22Rv1 (cell line): Measurements from ENCODE around the gene TMEM247.
"Not testable (repeated sequence)": the region's sequence is repeated elsewhere in the genome, so short reads cannot be mapped to it uniquely, and the experiment has no call there.

ENCODE experiments used
- H3K27ac ChIP-seq: fragments of 450-650 bp; 2 replicates; pipeline ENCODE4 v1.5.1; 2017
- CTCF ChIP-seq: fragments of 450-650 bp; IDR thresholded peaks from 2 replicates; pipeline ENCODE4 v1.5.1; 2017; ENCODE audit warnings: mild to moderate bottlenecking
- ZFX ChIP-seq: fragments of 450-650 bp; IDR thresholded peaks from 2 replicates; pipeline ENCODE4 v1.6.1; 2017; ENCODE audit warnings: antibody characterized with exemption, borderline replicate concordance

The TMEM247 gene

DNA sequence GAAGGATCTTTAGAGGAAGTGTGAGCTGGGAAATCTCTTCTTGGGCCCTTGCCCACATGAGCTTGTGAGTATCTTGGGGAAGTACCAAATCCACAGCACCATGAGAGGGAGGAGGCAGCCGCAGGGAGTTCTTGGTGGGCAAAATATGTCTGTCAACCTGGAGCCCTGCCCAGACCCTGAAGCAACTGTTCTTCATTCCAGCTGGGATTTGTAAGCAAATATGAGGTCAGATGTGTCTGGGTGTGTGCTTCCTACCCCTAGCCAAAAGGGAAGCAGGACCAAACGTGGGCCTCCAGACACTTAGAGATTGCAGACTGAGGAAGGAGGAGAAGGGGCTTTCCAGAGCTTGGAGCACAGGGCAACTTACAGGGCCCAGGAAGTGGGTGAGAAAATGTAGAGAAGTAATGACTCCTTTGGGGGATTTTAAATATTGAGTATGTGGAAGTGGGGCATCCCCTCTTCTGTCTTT lies 41.9 kb downstream of the TMEM247 start:
- no peak for TF ChIP-seq CTCF
- no peak for TF ChIP-seq ZFX
- H3K27ac ChIP-seq, result no peak overlapping the region

DNA sequence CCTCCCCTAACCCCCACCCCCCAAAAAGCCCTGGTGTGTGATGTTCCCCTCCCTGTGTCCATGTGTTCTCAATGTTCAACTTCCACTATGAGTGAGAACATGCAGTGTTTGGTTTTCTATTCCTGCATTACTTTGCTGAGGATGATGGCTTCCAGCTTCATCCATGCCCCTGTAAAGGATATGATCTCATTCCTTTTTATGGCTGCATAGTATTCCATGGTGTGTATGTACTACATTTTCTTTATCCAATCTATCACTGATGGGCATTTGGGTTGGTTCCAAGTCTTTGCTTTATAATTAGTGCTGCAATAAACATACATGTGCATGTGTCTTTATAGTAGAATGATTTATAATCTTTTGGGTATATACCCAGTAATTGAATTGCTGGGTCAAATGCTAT lies 43.0 kb downstream of the TMEM247 start:
- not testable (repeated sequence) for H3K27ac ChIP-seq

DNA sequence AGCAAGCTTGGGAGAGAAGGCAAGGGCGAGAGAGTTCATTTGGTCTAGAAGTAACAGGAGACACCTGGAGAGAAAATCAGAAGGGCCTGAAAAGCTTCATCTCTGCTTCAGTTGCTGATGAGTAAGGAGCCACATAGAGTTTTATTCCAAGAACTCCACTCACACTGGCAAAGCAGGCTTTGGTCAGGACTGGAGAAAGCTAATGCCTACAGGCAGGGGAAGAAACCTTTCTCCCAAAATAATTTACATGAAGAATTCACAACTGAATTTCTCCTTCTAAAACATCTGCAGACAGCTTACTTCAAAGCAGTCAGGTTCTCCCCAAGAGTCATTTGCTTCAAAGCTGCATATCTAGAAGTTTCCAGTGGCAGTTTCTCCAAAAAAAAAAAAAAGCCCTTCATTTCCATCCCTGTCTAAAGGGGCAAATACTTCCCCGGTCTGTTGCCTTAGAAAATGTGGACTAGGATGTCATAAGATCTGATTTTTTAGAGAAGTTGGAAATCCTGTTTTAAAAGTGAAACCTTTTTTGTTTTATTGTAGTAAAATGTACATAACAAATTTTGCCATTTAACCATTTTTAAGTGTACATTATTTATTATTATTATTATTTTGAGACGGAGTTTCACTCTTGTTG lies 46.3 kb downstream of the TMEM247 start:
- H3K27ac ChIP-seq, result no peak overlapping the region
- no peak for TF ChIP-seq ZFX
- TF ChIP-seq CTCF, result no peak

GRCh38 chr2:46528880-46529279 lies 49.5 kb downstream of the TMEM247 start:
- TF ChIP-seq ZFX (no peak), CTCF (no peak)
- no peak overlapping the region for H3K27ac ChIP-seq

GRCh38 chr2:46530639-46531038 lies 51.3 kb downstream of the TMEM247 start:
- H3K27ac ChIP-seq, result no peak overlapping the region
- TF ChIP-seq CTCF, result no peak
- TF ChIP-seq ZFX, result no peak

DNA sequence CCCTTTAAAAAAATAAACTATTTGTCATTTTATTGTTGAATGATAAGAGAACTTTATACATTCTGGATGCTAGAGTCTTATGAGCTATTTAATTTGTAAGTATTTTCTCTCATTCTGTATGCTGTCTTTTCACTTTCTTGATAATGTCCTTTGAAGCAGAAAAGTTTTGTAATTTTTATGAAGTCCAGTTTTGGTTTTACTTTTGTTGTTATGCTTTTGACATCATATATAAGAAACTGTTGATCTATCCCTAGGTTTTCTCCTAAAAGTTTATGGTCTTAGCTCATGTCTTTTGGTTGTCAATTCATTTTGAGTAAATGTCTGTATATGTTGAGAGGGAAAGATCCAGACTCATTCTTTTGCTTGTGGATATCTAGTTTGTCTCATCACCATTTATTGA lies 52.5 kb downstream of the TMEM247 start:
- TF ChIP-seq ZFX, result no peak
- no peak for TF ChIP-seq CTCF
- no peak overlapping the region for H3K27ac ChIP-seq
